GM23338 (cell line): ENCODE data around the gene SH3BP5. TPM values are rescaled to one million over a fixed set of nuclear protein-coding genes. Genes with fewer than 3 reads are reported as not detected.

Source experiments
- ATAC-seq: fragments of 200-7000 bp; cut with Tn5 transposase; 3 replicates; pipeline ENCODE4 v1.9.1; 2020
- DNase-seq: peaks from one replicate; pipeline ENCODE4 v3.0.0-alpha.2; 2015; ENCODE audit warnings: low spot score
- H2AFZ ChIP-seq: fragments of 200-600 bp; sonication (generic); 2 replicates; pipeline ENCODE4 v1.8.0; 2016; ENCODE audit warnings: antibody characterized with exemption, mild to moderate bottlenecking, moderate library complexity
- H3F3A ChIP-seq: fragments of 200-600 bp; sonication (generic); replicated peaks from 2 replicates; pipeline ENCODE4 v1.8.0; 2017; ENCODE audit warnings: antibody characterized with exemption, mixed run types, low read depth
- H3K27ac ChIP-seq: fragments of 200-600 bp; sonication (generic); 2 replicates; pipeline ENCODE4 v1.6.1; 2016; ENCODE audit warnings: low read depth
- H3K27me3 ChIP-seq: fragments of 200-600 bp; sonication (generic); 2 replicates; pipeline ENCODE4 v1.8.0; 2016; ENCODE audit warnings: mild to moderate bottlenecking, mixed run types, moderate library complexity; ENCODE audit not compliant: insufficient read depth
- H3K36me3 ChIP-seq: fragments of 200-600 bp; sonication (generic); 2 replicates; pipeline ENCODE4 v1.8.0; 2016; ENCODE audit warnings: mild to moderate bottlenecking; ENCODE audit not compliant: insufficient read depth
- H3K4me1 ChIP-seq: fragments of 200-600 bp; sonication (generic); 2 replicates; pipeline ENCODE4 v1.8.0; 2016; ENCODE audit warnings: mild to moderate bottlenecking, moderate library complexity; ENCODE audit not compliant: insufficient read depth
- H3K4me2 ChIP-seq: fragments of 200-600 bp; sonication (generic); 2 replicates; pipeline ENCODE4 v1.7.1; 2017; ENCODE audit warnings: mixed run types
- H3K4me3 ChIP-seq: fragments of 200-600 bp; sonication (generic); 2 replicates; pipeline ENCODE4 v1.6.1; 2016; ENCODE audit warnings: mixed run types
- H3K79me2 ChIP-seq: fragments of 200-600 bp; sonication (generic); replicated peaks from 2 replicates; pipeline ENCODE4 v1.8.0; 2017; ENCODE audit warnings: mild to moderate bottlenecking; ENCODE audit not compliant: insufficient read depth
- H3K9me2 ChIP-seq: fragments of 200-600 bp; sonication (generic); 2 replicates; pipeline ENCODE4 v1.8.0; 2017; ENCODE audit not compliant: insufficient read depth
- H4K20me1 ChIP-seq: fragments of 200-600 bp; sonication (generic); replicated peaks from 2 replicates; pipeline ENCODE4 v1.8.0; 2017; ENCODE audit warnings: mild to moderate bottlenecking; ENCODE audit not compliant: insufficient read depth
- H3K27ac Mint-ChIP-seq: 2 replicates; pipeline ENCODE4 v1.8.0; 2020; ENCODE audit warnings: inconsistent platforms, mild to moderate bottlenecking, moderate library complexity, mixed read lengths
- H3K27me3 Mint-ChIP-seq: 3 replicates; pipeline ENCODE4 v1.8.0; 2022; ENCODE audit warnings: low read depth, mild to moderate bottlenecking, moderate library complexity, mixed read lengths, inconsistent platforms; ENCODE audit not compliant: insufficient read depth, poor library complexity
- H3K36me3 Mint-ChIP-seq: 3 replicates; pipeline ENCODE4 v1.8.0; 2021; ENCODE audit warnings: low read depth, mild to moderate bottlenecking, inconsistent platforms, moderate library complexity, mixed read lengths
- H3K4me1 Mint-ChIP-seq: 3 replicates; pipeline ENCODE4 v1.8.0; 2020; ENCODE audit warnings: mild to moderate bottlenecking, inconsistent platforms, mixed read lengths
- H3K4me3 Mint-ChIP-seq: 3 replicates; pipeline ENCODE4 v1.8.0; 2021; ENCODE audit warnings: moderate library complexity, mild to moderate bottlenecking, inconsistent platforms, mixed read lengths
- H3K9me3 Mint-ChIP-seq: 3 replicates; pipeline ENCODE4 v1.8.0; 2020; ENCODE audit warnings: moderate library complexity, mild to moderate bottlenecking, inconsistent platforms, mixed read lengths
- NANOG ChIP-seq: IDR thresholded peaks from 2 replicates; pipeline ENCODE4 v1.6.1; 2016; ENCODE audit warnings: antibody characterized with exemption, borderline replicate concordance
- polyA plus RNA-seq: library from polyadenylated mRNA; unstranded; fragments of >200 nt; fragmentation: Nextera tagmentation; extraction: Ambion mirVana; gene quantifications from 2 replicates; pipeline ENCODE4 v1.2.1, GENCODE V29; 2016
- total RNA-seq: library from RNA; depleted of rRNA; stranded (reverse); fragments of >200 nt; shearing (Covaris generic); gene quantifications from 2 replicates; pipeline ENCODE4 v1.2.3, GENCODE V29; 2014
- TF ChIP-seq, protein P1 (sequence below): fragments of 250-450 bp; sonication (Bioruptor Pico); IDR thresholded peaks from 2 replicates; pipeline ENCODE4 v1.5.0; 2020; ENCODE audit warnings: mild to moderate bottlenecking, moderate library complexity
- TF ChIP-seq, protein P2 (sequence below): IDR thresholded peaks from 2 replicates; pipeline ENCODE4 v1.6.1; 2016; ENCODE audit warnings: antibody characterized with exemption
- TF ChIP-seq, protein P3 (sequence below), 2 experiments: fragments of 200-600 bp in 1 of 2; sonication (generic) in 1 of 2; conservative IDR thresholded peaks; 2 replicates each; pipeline versions ENCODE4 v1.5.1 to v1.6.1; 2016 to 2017; ENCODE audit warnings: antibody characterized with exemption in 2 of 2, low read depth in 2 of 2, mild to moderate bottlenecking in 2 of 2, moderate library complexity in 1 of 2

SH3BP5 gene
- total and polyA plus RNA-seq, 2 experiments from 2014 or later: 5.8 to 9.1 TPM

DNA sequence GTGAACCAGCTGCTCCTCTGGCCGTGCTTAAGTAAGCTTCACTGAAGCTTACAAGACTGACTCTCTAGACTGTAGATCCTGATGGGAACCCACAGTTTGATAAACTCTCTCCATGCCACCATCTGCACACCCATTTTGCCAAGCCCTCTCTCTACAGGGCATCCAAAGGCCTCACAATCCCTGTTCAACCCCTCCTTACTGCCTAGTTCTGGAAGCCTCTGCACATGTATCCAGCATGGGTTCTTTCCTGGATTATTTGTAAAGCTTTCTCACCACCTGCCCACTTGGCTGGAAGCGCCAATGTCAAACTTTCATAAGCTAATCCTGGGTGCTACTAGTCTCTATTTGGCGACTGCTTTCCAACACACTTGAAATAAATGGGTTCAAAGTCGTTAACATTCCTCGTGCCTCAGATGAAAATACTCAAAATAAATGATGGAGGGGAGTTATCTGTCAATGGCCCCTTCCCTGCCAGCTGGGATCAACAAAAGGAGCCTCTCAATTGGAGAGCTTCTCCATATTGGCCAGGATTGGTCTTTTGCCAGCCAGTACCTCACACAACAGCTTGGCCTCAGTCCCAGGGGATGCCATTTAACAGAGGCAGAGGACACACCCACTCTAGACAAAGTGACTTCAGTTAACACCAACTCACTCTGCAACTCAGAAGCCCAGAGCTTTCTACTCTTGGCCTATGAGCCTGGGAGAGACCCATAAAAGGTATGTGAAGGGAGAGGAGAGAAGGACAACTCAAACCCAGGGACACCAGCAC is 48.1 kb downstream of the SH3BP5 start (continued):
- TF ChIP-seq, protein P1, sequence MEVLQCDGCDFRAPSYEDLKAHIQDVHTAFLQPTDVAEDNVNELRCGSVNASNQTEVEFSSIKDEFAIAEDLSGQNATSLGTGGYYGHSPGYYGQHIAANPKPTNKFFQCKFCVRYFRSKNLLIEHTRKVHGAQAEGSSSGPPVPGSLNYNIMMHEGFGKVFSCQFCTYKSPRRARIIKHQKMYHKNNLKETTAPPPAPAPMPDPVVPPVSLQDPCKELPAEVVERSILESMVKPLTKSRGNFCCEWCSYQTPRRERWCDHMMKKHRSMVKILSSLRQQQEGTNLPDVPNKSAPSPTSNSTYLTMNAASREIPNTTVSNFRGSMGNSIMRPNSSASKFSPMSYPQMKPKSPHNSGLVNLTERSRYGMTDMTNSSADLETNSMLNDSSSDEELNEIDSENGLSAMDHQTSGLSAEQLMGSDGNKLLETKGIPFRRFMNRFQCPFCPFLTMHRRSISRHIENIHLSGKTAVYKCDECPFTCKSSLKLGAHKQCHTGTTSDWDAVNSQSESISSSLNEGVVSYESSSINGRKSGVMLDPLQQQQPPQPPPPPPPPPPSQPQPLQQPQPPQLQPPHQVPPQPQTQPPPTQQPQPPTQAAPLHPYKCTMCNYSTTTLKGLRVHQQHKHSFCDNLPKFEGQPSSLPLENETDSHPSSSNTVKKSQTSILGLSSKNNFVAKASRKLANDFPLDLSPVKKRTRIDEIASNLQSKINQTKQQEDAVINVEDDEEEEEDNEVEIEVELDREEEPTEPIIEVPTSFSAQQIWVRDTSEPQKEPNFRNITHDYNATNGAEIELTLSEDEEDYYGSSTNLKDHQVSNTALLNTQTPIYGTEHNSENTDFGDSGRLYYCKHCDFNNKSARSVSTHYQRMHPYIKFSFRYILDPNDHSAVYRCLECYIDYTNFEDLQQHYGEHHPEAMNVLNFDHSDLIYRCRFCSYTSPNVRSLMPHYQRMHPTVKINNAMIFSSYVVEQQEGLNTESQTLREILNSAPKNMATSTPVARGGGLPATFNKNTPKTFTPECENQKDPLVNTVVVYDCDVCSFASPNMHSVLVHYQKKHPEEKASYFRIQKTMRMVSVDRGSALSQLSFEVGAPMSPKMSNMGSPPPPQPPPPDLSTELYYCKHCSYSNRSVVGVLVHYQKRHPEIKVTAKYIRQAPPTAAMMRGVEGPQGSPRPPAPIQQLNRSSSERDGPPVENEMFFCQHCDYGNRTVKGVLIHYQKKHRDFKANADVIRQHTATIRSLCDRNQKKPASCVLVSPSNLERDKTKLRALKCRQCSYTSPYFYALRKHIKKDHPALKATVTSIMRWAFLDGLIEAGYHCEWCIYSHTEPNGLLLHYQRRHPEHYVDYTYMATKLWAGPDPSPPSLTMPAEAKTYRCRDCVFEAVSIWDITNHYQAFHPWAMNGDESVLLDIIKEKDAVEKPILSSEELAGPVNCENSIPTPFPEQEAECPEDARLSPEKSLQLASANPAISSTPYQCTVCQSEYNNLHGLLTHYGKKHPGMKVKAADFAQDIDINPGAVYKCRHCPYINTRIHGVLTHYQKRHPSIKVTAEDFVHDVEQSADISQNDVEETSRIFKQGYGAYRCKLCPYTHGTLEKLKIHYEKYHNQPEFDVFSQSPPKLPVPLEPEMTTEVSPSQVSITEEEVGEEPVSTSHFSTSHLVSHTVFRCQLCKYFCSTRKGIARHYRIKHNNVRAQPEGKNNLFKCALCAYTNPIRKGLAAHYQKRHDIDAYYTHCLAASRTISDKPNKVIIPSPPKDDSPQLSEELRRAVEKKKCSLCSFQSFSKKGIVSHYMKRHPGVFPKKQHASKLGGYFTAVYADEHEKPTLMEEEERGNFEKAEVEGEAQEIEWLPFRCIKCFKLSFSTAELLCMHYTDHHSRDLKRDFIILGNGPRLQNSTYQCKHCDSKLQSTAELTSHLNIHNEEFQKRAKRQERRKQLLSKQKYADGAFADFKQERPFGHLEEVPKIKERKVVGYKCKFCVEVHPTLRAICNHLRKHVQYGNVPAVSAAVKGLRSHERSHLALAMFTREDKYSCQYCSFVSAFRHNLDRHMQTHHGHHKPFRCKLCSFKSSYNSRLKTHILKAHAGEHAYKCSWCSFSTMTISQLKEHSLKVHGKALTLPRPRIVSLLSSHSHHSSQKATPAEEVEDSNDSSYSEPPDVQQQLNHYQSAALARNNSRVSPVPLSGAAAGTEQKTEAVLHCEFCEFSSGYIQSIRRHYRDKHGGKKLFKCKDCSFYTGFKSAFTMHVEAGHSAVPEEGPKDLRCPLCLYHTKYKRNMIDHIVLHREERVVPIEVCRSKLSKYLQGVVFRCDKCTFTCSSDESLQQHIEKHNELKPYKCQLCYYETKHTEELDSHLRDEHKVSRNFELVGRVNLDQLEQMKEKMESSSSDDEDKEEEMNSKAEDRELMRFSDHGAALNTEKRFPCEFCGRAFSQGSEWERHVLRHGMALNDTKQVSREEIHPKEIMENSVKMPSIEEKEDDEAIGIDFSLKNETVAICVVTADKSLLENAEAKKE (CRISPR knock-in tag): no peak
- TF ChIP-seq NANOG: no peak
- TF ChIP-seq, protein P2, sequence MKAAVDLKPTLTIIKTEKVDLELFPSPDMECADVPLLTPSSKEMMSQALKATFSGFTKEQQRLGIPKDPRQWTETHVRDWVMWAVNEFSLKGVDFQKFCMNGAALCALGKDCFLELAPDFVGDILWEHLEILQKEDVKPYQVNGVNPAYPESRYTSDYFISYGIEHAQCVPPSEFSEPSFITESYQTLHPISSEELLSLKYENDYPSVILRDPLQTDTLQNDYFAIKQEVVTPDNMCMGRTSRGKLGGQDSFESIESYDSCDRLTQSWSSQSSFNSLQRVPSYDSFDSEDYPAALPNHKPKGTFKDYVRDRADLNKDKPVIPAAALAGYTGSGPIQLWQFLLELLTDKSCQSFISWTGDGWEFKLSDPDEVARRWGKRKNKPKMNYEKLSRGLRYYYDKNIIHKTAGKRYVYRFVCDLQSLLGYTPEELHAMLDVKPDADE: no peak

DNA sequence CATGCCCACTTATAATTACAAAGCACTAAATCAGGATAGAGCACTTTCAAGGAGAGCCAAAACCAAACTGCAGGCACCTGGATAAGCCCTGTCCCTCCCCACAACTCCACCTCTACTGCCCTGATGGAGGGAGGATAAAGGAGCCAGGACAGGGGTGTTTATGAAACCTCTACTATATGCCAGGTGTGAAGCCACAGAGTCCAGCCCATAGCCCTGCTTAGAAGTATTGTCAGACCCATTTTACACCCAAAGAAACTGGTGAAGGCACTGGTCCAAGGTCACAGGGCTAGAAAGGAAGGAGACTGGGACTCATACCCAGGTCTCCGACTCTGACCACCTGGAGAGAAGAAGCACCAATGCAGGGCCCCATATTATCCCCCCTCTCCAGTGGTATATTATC is 48.7 kb downstream of the SH3BP5 start:
- H3K4me1 Mint-ChIP-seq: peaks cover 25% of the 10 kb centered on the region
- H3K27ac Mint-ChIP-seq: no peak overlapping the region
- Histone ChIP-seq H3K36me3 (no peaks in the 10 kb centered on the region), H4K20me1 (no peaks in the 10 kb centered on the region; the same call in 1 of the 2 replicates), H3K79me2 (peaks cover 11% of the 10 kb centered on the region; the same call in 1 of the 2 replicates), H3K4me3 (no peak overlapping the region), H2AFZ (no peak overlapping the region), H3K4me2 (no peak overlapping the region), H3K27ac (no peak overlapping the region), H3K9me2 (no peaks in the 10 kb centered on the region), H3K4me1 (peaks cover 3% of the 10 kb centered on the region; the same call in 1 of the 2 replicates), H3K27me3 (no peaks in the 10 kb centered on the region), H3F3A (no peaks in the 10 kb centered on the region)
- TF ChIP-seq, protein P3, sequence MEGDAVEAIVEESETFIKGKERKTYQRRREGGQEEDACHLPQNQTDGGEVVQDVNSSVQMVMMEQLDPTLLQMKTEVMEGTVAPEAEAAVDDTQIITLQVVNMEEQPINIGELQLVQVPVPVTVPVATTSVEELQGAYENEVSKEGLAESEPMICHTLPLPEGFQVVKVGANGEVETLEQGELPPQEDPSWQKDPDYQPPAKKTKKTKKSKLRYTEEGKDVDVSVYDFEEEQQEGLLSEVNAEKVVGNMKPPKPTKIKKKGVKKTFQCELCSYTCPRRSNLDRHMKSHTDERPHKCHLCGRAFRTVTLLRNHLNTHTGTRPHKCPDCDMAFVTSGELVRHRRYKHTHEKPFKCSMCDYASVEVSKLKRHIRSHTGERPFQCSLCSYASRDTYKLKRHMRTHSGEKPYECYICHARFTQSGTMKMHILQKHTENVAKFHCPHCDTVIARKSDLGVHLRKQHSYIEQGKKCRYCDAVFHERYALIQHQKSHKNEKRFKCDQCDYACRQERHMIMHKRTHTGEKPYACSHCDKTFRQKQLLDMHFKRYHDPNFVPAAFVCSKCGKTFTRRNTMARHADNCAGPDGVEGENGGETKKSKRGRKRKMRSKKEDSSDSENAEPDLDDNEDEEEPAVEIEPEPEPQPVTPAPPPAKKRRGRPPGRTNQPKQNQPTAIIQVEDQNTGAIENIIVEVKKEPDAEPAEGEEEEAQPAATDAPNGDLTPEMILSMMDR (conservative IDR thresholded peaks at IDR 0.05; ENCODE audit: low read depth in 2 of 2): no peak
- H3K9me3 Mint-ChIP-seq: no peaks in the 10 kb centered on the region; the same call in 2 of the 3 replicates
- H3K4me3 Mint-ChIP-seq: no peak overlapping the region
- H3K36me3 Mint-ChIP-seq: no peaks in the 10 kb centered on the region
- H3K27me3 Mint-ChIP-seq: peaks cover 3% of the 10 kb centered on the region
- DNase-seq: no peak
- no peak for ATAC-seq
